Stimulated activated CD8-positive, alpha-beta memory T cell treated with anti-CD3 and anti-CD28 coated beads, Interleukin-4, amount 100 ng/mL, for 4 hours (primary cell): Measurements from ENCODE around the gene RNF144B.
"Not testable (repeated sequence)": the region's sequence is repeated elsewhere in the genome, so short reads cannot be mapped to it uniquely, and the experiment has no call there.

Source experiments
- DNase-seq, 2 donors: peaks; one replicate each; pipeline ENCODE4 v3.0.0-alpha.2; 2020; ENCODE audit warnings: low read depth in 2 of 2, low spot score in 1 of 2

The RNF144B gene

DNA sequence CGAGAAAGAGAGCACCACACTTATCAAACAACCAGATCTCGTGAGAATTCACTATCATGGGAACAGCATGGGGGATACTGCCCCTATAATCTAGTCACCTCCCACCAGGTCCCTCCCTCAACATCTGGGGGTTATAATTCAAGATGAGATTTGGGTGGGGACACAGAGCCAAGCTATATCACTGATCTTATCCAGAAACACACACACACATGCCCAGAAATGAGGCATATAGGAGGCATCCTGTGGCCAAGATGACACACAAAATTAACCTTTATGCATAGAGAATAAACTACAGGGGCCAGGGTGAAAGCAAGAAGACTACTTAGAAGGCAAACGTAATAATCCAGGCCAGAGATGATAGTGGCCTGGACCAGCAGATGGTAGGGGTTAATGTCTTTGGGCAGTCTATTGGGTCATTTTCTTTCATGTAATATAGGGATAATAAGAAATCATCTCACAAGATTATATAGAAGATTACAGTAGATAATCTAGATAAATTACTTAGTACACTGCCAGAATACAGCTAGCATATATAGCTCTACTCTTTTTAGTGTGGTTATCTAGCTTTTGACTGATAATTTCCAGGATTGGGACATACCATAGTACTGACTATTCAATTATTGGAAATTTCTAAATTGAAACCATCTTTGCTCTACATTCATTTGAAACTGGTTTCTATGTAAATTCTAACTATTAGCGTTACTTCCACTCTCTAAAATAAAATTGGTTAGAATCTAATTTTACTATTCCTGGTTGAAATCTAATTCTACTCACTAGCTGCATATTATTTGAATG is 20.0 kb downstream of the RNF144B start:
- DNase-seq: no peak

DNA sequence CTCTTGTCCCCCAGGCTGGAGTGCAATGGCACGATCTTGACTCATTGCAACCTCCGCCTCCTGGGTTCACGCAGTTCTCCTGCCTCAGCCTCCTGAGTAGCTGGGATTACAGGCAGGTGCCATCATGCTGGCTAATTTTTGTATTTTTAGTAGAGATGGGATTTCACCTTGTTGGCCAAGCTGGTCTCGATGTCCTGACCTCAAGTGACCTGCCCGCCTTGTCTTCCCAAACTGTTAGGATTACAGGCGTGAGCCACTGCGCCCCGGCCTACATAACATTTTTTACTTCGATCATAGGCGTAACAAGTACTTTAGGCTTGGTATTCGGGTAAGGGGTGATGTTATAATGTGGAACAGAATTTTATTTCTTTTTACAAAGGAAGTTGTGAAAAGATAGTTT is 22.5 kb downstream of the RNF144B start:
- not testable (repeated sequence) for DNase-seq

DNA sequence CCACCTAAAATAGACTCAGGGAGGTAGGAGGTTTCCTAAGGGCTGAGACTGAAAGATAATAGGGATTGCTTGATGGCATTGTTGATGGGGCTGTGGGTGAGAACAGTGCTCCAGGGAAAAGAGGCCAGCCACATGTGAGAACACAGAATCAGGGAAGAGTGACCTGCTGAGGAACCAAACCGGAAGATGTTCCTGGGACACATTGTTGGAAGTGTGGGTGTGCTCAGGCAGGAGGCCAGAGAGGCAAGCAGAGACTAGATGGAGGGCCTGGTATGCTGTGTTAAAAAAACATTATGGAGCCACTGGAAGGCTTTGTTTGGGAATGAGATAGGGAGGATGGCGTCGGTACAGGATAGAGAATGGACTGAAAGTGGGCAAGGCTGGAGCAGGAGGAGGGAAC is 23.3 kb downstream of the RNF144B start:
- DNase-seq: no peak

DNA sequence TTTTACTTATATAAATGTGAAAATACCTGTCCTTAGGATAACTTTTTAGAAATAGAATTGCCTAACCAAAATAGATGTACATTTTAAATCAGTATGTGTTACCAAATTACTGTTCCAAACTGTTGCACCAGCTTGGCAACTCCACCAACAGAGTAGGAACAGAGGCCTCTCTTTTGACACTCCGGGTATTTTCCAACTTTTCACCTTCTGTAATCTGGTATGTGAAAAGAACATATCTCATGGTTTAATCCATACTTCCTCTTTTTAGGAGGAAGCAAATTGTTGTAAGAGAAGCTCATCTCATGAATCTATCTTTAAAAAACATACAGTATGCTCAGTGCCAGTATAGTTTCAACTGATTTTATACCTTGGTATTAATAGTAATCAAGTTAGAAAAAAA is 24.9 kb downstream of the RNF144B start:
- DNase-seq: no peak

DNA sequence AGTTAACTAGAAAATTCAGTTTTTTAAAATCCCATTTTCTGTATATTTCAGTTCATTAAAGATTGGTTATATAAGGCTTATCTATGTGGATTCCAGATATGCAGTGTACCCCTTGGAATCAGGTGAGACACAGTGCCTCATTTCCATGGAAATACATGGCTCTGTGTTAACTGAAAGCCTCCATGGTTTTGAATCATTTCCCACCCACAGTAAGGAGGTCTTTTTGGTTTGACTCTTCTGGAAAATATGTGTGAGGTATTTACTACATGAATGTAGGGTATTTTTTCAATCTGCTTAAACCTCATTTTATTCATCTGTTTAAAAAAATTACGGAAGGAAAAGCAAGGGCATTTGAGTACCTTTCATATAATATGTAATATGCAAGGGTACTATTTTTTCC is 25.5 kb downstream of the RNF144B start:
- no peak for DNase-seq

DNA sequence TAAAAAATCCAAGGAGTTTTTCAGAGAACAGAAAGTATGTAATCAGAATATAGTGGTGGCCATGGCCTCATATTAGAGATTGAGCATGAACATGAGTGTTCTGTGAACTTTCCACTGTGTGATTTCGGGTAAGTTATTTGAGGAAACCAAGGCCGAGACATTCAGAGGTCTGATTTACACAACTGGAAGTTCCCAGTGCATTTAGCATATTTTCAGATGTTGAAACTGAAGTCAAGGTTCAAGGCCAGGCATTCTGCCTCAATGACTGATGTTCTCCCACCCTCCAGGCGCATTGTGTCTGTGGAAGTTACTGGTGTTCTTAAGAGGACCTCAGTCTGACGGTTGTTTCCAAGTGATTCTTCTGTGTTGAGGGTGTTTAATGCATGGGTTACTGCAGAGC is 26.2 kb downstream of the RNF144B start:
- DNase-seq: no peak

DNA sequence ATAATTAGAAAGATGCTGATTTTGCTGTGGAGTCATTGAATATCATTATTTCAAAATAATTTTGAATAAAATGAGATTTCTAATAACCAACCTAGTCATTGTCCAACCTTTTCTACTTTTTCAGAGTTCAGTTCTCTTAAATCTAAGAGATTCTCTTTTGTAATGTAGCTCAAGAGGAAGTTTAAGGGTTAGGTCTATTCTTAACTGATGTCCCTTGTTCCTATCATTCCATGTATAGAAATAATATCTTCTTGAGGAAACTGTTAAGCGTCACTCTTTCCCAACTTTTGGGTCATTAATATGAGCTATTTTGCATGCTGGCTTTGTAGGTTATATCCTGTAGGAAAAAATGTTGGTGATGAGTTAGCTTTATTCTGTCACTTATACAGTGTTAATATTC is 27.0 kb downstream of the RNF144B start:
- no peak for DNase-seq

DNA sequence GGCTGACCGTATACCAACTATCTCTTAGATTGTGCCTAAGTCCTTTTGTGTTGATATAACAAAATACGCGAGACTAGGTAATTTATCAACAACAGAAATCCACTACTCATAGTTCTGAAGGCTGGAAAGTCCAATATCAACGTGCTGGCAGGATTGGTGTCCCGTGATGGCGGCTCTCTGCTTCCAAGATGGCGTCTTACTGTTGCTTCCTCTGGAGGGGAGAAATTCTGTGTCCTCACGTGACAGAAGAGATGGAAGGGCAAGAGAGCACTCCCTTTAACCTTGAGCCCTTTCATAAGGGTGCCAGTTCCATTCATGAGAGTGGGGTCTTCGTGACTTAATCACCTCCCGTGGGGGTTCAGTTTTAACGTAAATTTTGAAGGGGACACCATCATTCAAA is 28.1 kb downstream of the RNF144B start:
- DNase-seq: no peak

DNA sequence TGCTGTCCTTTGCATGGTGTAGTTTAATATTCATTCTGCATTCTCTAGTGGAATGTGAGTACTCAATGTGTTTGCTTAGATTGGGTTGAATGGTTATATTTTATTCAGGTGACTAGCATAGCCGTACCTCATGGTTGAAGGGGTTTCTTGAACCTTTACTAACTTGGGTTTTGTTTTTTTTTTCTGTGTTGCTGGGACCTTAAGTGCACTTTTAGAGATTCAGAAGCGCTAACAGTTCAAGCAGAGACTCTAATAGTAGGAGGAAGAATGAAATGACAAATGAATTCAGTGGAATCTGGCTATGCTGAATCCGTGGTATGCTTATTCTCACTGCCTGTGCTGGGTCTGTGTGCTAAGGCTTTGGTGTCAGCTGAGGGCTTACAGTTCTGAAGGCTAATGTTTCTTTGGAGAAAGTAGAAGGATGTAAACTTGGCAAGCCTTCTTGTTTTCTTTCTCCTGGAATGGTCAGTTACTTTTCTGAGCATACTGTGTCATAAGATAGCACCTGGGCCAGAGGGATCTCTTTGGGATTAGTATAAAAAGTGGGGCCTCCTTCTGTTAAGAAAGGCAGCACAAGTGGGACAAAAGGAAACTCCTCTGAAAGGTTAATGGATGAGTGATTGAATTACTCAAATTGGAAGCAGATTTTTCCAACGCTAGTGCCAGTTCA is 28.7 kb downstream of the RNF144B start:
- no peak for DNase-seq

DNA sequence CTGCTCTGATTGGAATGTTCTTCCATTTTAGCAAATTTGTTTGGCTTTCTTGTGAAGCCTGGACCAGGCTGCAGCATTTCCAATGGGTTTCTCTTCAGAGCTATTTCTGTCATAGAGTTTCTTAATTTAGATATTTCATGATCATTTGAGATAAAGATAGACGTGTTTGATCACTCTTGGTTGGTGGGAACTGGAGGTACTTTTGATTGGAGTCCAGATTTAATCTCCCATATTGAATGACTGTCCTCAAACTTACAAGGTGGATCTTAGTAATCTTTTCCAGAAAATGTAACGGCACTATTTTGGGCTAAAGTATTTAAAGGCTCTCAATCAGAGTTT is 29.2 kb downstream of the RNF144B start:
- DNase-seq: no peak

DNA sequence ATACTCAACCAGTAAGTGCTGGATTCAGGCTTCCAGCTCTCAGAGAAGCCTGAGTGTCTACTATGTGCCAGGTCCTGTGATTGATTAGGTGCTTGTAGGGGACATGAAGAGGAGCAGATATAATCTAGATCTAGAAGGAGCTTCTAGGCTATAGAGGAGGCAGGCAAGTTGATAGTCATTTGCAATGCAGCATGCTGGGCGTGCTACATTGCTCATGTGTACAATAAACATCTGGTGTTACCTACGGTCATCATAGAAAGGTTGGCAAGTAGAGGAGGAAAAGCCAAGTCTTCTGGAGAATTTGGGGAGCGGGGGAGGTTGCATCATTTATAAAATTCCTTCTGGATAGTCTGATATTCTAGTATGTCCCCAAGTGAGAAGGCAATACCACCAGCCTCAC is 33.2 kb downstream of the RNF144B start:
- DNase-seq: no peak

DNA sequence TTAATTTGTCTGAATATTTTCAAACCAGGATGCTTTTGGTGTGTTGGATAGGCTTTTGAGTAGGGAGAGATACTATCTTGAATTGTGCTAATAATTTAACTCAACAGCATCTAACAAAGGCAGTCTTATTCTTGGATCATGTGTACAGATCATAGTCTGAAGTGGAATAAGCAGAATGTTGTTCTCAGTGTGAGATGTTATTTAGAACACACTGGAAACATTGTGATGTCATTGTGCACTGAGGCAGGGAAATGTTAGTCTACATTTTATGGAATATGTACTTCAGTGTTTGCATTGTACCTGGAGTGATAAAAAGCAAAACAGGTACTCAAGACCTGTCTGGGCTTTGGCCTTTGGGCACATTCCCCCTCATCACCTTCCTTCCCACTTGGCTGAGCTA is 35.0 kb downstream of the RNF144B start:
- no peak for DNase-seq

DNA sequence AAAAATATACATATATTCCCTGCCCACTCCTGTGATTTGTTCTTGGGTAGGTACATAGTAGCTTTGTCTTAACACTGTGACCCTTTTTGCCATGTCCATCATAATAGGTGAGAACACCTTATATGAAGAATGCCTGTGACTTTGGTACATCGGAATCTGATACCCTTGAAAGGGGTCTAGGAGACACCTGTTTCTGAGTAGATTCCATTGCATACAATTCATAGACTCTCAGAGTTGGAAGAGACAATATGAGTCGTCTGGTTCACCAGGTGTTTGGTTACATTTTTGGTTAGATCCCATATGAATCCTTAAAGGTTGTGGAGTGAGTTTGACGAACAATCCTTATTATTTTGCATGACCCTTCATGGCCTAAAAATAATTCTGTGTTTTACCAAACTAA is 36.3 kb downstream of the RNF144B start:
- no peak for DNase-seq

DNA sequence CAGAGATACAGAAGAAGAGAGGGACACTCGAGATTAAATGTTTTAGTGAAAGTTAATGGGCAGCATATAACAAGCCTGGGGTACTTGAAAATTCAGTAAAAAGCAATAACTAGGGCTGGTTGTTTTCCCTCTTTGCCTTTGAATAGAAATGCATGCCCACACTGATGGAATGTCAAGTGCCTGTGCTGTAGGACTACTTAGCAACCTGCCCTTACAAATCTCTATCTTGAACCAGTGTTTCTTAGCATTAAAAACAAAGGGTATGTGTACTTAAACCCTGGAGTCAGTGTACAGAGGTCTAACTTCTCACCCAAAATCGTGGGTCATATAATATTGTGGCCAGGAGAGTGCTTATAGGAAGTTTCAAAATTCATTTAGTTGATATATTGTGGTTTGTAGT is 37.1 kb downstream of the RNF144B start:
- no peak for DNase-seq

DNA sequence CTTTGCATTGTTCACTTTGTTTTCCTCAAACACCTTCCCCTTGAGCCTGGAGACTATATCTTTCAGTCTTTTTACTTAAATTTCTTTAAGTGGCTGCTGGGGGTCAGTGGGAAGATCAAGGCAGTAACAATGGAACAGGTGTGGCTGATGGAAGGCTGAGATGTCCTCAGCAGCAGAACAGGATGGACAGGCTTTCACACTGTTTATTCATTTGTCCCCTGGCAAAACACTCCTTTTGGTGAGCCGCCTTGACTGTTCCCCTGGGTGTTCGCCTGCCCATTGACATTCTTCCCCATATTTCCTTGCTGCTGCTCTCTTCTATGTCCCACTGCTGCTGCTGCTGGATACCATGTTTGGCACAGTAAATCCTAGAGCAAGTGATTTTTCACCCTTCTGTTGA is 38.1 kb downstream of the RNF144B start:
- no peak for DNase-seq

DNA sequence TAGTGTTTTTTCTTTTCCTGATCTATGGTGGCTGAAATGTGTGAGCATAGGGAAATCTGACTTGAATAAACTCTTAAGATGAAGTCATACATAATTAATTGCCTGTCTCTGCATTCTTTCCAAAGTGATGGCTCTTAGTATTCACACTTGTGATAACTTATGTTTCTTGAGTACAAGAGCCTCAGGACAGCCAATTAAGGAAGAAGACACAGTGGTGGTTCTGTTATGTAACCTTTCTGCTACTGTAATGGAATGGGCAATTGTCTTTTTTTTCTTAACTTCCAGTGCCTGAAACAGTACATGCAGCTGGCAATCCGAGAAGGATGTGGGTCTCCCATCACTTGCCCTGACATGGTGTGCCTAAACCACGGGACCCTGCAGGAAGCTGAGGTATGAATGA is 40.1 kb downstream of the RNF144B start:
- DNase-seq: no peak

DNA sequence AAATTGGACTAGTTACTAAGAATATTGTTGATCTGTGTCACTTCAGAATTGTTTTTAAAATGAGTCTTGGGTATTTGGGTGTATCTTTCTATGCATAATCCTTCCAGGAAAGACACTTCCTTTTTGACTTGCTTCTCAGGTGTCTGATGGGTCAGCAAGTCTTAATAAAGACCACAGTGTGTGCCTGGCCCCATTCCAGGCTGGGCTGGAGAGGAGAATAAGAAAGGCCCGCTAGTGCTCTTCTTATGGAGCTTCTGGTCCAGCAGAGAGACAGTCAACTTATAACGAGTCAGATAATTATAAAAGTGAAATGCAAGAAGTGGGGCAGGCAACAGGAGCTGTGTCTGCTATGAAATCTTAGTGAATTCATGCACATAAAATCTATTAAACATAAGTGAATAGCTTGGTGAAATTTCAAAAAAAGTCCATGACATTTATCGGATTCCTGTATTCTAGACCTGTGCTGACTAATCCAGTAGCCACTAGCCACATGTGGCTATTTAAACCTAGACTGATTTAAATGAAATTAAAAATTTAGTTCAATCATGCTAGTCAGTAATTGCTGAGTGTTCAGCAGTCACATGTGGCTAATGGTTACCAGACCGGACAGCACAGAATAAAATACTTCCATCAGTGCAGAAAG is 42.6 kb downstream of the RNF144B start:
- DNase-seq: no peak

DNA sequence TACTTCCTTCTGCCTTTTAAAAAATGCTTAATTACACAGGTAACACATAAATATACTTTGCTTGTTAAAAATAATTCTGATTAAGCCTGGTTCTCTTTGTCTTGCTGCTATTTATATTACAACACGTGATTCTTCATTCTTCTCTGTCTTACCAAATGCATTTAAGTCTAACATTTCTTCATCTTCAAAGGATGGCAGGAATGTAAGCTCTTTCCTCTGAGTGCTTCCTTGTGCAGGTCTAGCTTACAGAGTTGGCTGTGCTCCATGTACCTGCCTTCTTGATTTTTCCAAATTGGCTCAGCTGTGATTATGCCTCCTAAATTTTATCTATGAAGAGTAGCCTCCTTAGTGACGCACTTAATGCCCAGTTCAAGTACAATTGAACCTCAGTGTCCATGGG is 44.4 kb downstream of the RNF144B start:
- DNase-seq: no peak

DNA sequence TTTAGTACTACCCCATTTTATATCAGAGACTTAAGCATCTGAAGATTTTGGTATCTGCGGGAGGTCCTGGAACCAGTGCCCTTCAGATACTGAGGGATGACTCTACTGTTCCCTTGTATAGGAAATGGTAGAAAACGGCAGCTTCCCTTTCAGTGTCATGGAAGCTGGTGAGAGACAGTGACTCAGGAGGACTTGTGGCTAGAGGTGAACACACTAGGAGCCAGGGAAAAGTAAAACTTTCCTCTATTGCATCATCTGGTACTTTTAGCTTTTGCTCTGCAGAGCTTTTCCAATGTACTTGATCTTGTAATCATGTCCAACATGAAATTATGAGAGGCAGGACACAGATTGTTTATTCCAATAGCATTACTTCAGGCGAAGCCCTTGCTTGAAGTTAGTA is 45.0 kb downstream of the RNF144B start:
- DNase-seq: no peak

DNA sequence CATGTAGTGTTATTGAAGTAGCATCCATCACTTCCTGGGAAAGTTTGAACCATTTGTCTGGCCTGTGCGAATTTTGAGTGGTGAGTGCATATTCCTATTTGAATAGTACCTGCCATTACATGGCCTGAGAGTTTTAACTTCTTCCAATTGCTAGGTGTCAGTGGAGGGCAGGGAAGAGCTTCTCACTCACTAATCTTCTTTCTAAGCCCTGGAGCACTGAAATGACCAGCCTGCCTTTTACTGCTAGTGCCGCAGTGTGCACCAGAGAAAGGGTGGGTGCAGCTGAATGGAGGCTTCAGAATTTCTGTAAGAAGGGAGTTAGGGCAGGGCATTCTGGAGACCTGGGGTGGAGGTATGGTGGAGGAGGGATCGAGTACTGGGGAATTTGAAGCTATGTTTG is 45.5 kb downstream of the RNF144B start:
- DNase-seq: no peak

DNA sequence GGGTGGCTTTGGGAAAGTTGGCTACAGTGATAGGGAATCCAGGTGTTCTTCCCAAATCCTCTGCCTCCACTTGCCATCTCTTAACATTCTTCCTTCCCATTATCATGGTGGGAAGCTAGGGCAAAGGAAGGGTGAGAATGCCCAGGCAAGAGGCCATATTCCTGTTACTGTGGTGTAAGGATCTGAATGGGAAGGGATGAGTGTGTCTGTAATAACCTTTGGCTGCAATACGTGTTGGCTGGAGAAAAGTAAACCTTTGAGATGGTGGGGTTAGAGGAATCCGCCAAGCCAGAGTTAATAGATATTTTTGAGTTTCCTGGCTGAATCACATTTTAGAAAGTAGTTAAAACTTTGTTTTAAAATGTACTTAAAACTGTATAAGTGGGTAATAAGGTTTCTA is 45.9 kb downstream of the RNF144B start:
- DNase-seq: no peak

DNA sequence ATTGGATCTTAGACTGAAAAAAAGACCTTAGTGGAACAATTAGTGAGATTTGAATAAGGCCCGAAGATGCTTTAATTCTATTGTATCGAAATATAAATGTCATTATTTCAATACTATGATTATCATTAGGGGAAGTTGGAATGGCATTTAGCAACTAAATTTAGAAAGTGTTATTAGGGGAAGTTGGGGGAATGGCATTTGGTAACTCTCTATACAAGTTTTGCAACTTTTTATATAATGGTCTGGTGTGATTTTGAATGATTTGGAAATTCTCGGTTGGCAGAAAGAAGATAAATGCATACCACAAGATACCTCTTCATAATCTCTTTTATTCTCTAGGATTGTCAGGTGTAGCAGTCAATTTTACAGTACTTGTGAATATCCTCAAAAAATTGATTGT is 49.2 kb downstream of the RNF144B start:
- DNase-seq: no peak

DNA sequence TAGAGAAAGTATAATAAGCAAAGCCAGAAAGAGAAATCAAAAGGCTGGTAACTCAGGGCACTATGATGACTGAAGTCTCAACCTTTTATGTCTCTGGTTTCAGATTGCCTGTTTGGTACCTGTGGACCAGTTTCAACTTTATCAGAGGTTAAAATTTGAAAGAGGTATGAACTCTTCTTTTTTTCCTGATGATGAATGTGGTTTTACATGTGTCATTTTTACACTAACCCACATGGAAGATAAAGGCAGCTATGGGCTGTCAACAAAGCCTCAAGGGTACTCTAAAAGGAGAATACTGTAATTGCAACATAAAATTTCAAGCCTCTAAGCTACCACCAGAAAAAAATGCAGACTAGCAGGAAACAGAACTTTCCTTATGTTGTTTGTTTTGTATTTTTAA is 52.4 kb downstream of the RNF144B start:
- no peak for DNase-seq
